Mammary microvascular endothelial cell (primary cell): Measurements from ENCODE around the gene STK17A. TPM values are rescaled to one million over a fixed set of nuclear protein-coding genes. Genes with fewer than 3 reads are reported as not detected.

Source experiments
- total RNA-seq: library from RNA; depleted of rRNA; stranded (reverse); fragments of >200 nt; gene quantifications from 2 replicates; pipeline ENCODE4 v1.2.3, GENCODE V29; 2015

The STK17A gene
- total RNA-seq = 49.4 and 53.9 TPM in 2 replicates

GRCh38 chr7:43582503-43583423 is at the start of gene STK17A:
TSS of gene STK17A (plus strand) at chr7:43583108. CDS start at chr7:43583244, 136 bp downstream.

Other genes with a start within 250 kb of the STK17A start
- gene COA1, start 146.4 kb downstream of the STK17A start, total RNA-seq = 47.3 and 55.6 TPM in 2 replicates
- 58.6 and 60.5 TPM in 2 replicates for gene BLVRA, start 175.6 kb downstream of the STK17A start, total RNA-seq